OCI-LY7 (cell line): ENCODE data around the gene C15orf39. TPM values are rescaled to one million over a fixed set of nuclear protein-coding genes. Genes with fewer than 3 reads are reported as not detected.

Experiments used
- BruUV-seq: library from RNA; stranded (reverse); fragments of 400-500 nt; replicated peaks from 2 replicates; lab custom pipeline; 2021; lab: Mats Ljungman, UMichigan
- CTCF ChIA-PET: fragments of 300-600 bp; sonication (Branson Sonifier 250); formaldehyde crosslinking; loops from one replicate; lab custom pipeline; 2022; ENCODE audit warnings: antibody characterized with exemption; ENCODE audit not compliant: unreplicated experiment; lab: Charles Lee
- POLR2A ChIA-PET: fragments of 300-600 bp; sonication (Branson Sonifier 250); formaldehyde crosslinking; loops from one replicate; lab custom pipeline; 2022; ENCODE audit warnings: antibody characterized with exemption; lab: Charles Lee
- DNase-seq: peaks from one replicate; pipeline ENCODE4 v3.0.0-alpha.2; 2015; ENCODE audit warnings: low spot score
- H2AFZ ChIP-seq: fragments of 200-600 bp; sonication (generic), shearing (Covaris generic); 2 replicates; pipeline ENCODE4 v1.6.1; 2014; ENCODE audit warnings: mild to moderate bottlenecking, antibody characterized with exemption, low read length, moderate library complexity
- H3K27ac ChIP-seq: fragments of 200-600 bp; sonication (generic); 2 replicates; pipeline ENCODE4 v1.5.1; 2014; ENCODE audit warnings: mixed run types, low read depth, mild to moderate bottlenecking, moderate library complexity, low read length, inconsistent platforms; ENCODE audit not compliant: poor library complexity, severe bottlenecking
- H3K36me3 ChIP-seq: fragments of 200-600 bp; sonication (generic); 2 replicates; pipeline ENCODE4 v1.6.1; 2014; ENCODE audit warnings: mild to moderate bottlenecking, antibody characterized with exemption, low read length, moderate library complexity, mixed read lengths; ENCODE audit not compliant: insufficient read depth
- H3K4me1 ChIP-seq: fragments of 200-600 bp; sonication (generic); 2 replicates; pipeline ENCODE4 v1.5.1; 2014; ENCODE audit warnings: mild to moderate bottlenecking, low read length; ENCODE audit not compliant: insufficient read depth, poor library complexity, severe bottlenecking
- H3K4me2 ChIP-seq: fragments of 200-600 bp; sonication (generic); 2 replicates; pipeline ENCODE4 v1.6.1; 2014; ENCODE audit warnings: mild to moderate bottlenecking, low read length
- H3K4me3 ChIP-seq: fragments of 200-600 bp; sonication (generic); 2 replicates; pipeline ENCODE4 v1.5.1; 2014; ENCODE audit warnings: mild to moderate bottlenecking, low read depth, low read length; ENCODE audit not compliant: poor library complexity, severe bottlenecking
- H3K79me2 ChIP-seq: fragments of 200-600 bp; sonication (generic); 2 replicates; pipeline ENCODE4 v1.6.1; 2016; ENCODE audit warnings: low read depth, mild to moderate bottlenecking, low read length, moderate library complexity, mixed read lengths; ENCODE audit not compliant: insufficient read depth
- H3K9me2 ChIP-seq: fragments of 200-600 bp; sonication (generic); 2 replicates; pipeline ENCODE4 v1.6.1; 2016; ENCODE audit warnings: mild to moderate bottlenecking, low read length, mixed read lengths; ENCODE audit not compliant: insufficient read depth
- H3K9me3 ChIP-seq: fragments of 200-600 bp; sonication (generic); 2 replicates; pipeline ENCODE4 v1.6.1; 2014; ENCODE audit warnings: mild to moderate bottlenecking, mixed run types, low read length, mixed read lengths
- H4K20me1 ChIP-seq: fragments of 200-600 bp; sonication (generic); 2 replicates; pipeline ENCODE4 v1.6.1; 2014; ENCODE audit warnings: mild to moderate bottlenecking, antibody characterized with exemption, low read length, moderate library complexity, mixed read lengths; ENCODE audit not compliant: insufficient read depth
- EZH2phosphoT487 ChIP-seq: fragments of 200-600 bp; sonication (generic); IDR thresholded peaks from 2 replicates; pipeline ENCODE4 v1.6.1; 2018; ENCODE audit warnings: low read depth, borderline replicate concordance, mild to moderate bottlenecking, mixed run types, antibody characterized with exemption, low read length, moderate library complexity, mixed read lengths
- intact Hi-C: fragments of 100-400 bp; cut with micrococcal nuclease; formaldehyde crosslinking; loops from one replicate; pipeline ENCODE4 v1.10.0; 2022; ENCODE audit not compliant: unreplicated experiment
- total RNA-seq, 2 experiments: library from RNA; depleted of rRNA in 1 of 2; stranded (reverse); fragments of >200 nt in 1 of 2; shearing (Covaris generic) in 1 of 2; gene quantifications; 2 replicates each; pipeline ENCODE4 v1.2.3, GENCODE V29; 2014 to 2022
- TF ChIP-seq, protein P1 (sequence below): fragments of 200-600 bp; sonication (generic); conservative IDR thresholded peaks from 2 replicates; pipeline ENCODE4 v1.5.1; 2014; ENCODE audit warnings: mild to moderate bottlenecking, antibody characterized with exemption, low read length, moderate library complexity, mixed read lengths

Gene C15orf39
- total RNA-seq, 2 experiments from 2014 or later, result 26.5 to 50.2 TPM

- Histone ChIP-seq H3K27ac (peak overlapping the region; percentile 62), H4K20me1 (peaks cover 7% of the 10 kb centered on the region; the same call in 1 of the 2 replicates), H3K4me3 (peak overlapping the region; percentile 88), H2AFZ (peak overlapping the region; percentile 20; the same call in 1 of the 2 replicates), H3K79me2 (peaks cover 25% of the 10 kb centered on the region), H3K36me3 (peaks cover 10% of the 10 kb centered on the region), H3K4me2 (peak overlapping the region; percentile 97), H3K9me3 (no peaks in the 10 kb centered on the region), H3K9me2 (no peaks in the 10 kb centered on the region), H3K4me1 (peaks cover 40% of the 10 kb centered on the region)
- ChIA-PET POLR2A (interaction anchor here (0.5 to 3.4 kb wide), 5 partner anchors 41 to 703 kb away, joined by 3 to 17 read pairs (median 3); no protein-coding TSS in a partner anchor), CTCF (interaction anchor here (0.6 kb wide), 1 partner anchor 171 kb away, joined by 4 read pairs; no protein-coding TSS in a partner anchor)
- TF ChIP-seq EZH2phosphoT487, result no peak
- TF ChIP-seq, protein P1, sequence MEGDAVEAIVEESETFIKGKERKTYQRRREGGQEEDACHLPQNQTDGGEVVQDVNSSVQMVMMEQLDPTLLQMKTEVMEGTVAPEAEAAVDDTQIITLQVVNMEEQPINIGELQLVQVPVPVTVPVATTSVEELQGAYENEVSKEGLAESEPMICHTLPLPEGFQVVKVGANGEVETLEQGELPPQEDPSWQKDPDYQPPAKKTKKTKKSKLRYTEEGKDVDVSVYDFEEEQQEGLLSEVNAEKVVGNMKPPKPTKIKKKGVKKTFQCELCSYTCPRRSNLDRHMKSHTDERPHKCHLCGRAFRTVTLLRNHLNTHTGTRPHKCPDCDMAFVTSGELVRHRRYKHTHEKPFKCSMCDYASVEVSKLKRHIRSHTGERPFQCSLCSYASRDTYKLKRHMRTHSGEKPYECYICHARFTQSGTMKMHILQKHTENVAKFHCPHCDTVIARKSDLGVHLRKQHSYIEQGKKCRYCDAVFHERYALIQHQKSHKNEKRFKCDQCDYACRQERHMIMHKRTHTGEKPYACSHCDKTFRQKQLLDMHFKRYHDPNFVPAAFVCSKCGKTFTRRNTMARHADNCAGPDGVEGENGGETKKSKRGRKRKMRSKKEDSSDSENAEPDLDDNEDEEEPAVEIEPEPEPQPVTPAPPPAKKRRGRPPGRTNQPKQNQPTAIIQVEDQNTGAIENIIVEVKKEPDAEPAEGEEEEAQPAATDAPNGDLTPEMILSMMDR, result no peak
- BruUV-seq, result no TSS peak
- DNase-seq, result peak; percentile 96
- intact Hi-C loops, result no loop called here
Observed at GRCh38 chr15:75198560-75199356, 2.9 kb upstream of the C15orf39 start.

GRCh38 chr15:75199357-75199940 lies 2.2 kb upstream of the C15orf39 start:
- peaks cover 12% of the 10 kb centered on the region; the same call in 1 of the 2 replicates for H4K20me1 ChIP-seq
- no peaks in the 10 kb centered on the region for H3K9me3 ChIP-seq
- H3K4me1 ChIP-seq, result peaks cover 47% of the 10 kb centered on the region
- H3K36me3 ChIP-seq, result peaks cover 14% of the 10 kb centered on the region
- peak overlapping the region; percentile 62 for H3K27ac ChIP-seq
- CTCF ChIA-PET, result interaction anchor here (0.6 to 0.8 kb wide), 2 partner anchors 156 to 172 kb away, joined by 3 to 4 read pairs; no protein-coding TSS in a partner anchor
- no peak for DNase-seq
- POLR2A ChIA-PET, result interaction anchor here (0.5 to 3.4 kb wide), 7 partner anchors 40 to 704 kb away, joined by 3 to 20 read pairs (median 5); partner anchors contain the start of gene PPCDC
- H2AFZ ChIP-seq, result peak overlapping the region; percentile 20; the same call in 1 of the 2 replicates
- intact Hi-C loops, result no loop called here
- no peaks in the 10 kb centered on the region for H3K9me2 ChIP-seq
- peak overlapping the region; percentile 97 for H3K4me2 ChIP-seq
- H3K79me2 ChIP-seq, result peaks cover 32% of the 10 kb centered on the region
- no TSS peak for BruUV-seq
- TF ChIP-seq, protein P1, result no peak
- TF ChIP-seq EZH2phosphoT487, result no peak
- H3K4me3 ChIP-seq, result peak overlapping the region; percentile 88
